ENCODE data around the gene ZNF138. TPM values are rescaled to one million over a fixed set of nuclear protein-coding genes. Genes with fewer than 3 reads are reported as not detected.
"Not testable (repeated sequence)": the region's sequence is repeated elsewhere in the genome, so short reads cannot be mapped to it uniquely, and the experiment has no call there.

The ZNF138 gene
- total RNA-seq, 1 donor from 2014 or later, result 6.6 TPM

- no peak for TF ChIP-seq CTCF (conservative IDR thresholded peaks at IDR 0.05; ENCODE audit: low read depth, low read length)
- DNase-seq (ENCODE audit: low read depth), result no peak
- no peak overlapping the region for H3K4me3 ChIP-seq (ENCODE audit: low read depth, low read length)
These were observed 19.9 kb upstream of the ZNF138 start for GRCh38 chr7:64774204-64774842.

GRCh38 chr7:64775289-64775688, 18.9 kb upstream of the ZNF138 start:
- no peak for DNase-seq (ENCODE audit: low read depth)
- no peak overlapping the region for H3K4me3 ChIP-seq (ENCODE audit: low read depth, low read length)
- TF ChIP-seq CTCF (conservative IDR thresholded peaks at IDR 0.05; ENCODE audit: low read depth, low read length), result no peak

- not testable (repeated sequence) for DNase-seq (ENCODE audit: low read depth); H3K4me3 ChIP-seq (ENCODE audit: low read depth, low read length)
These were observed 9.4 kb upstream of the ZNF138 start for GRCh38 chr7:64784842-64785241.

GRCh38 chr7:64787295-64787694, 6.9 kb upstream of the ZNF138 start:
- H3K4me3 ChIP-seq (ENCODE audit: low read depth, low read length), result no peak overlapping the region
- no peak for TF ChIP-seq CTCF (conservative IDR thresholded peaks at IDR 0.05; ENCODE audit: low read depth, low read length)
- DNase-seq (ENCODE audit: low read depth), result no peak

GRCh38 chr7:64789241-64789640, 5.0 kb upstream of the ZNF138 start:
- DNase-seq (ENCODE audit: low read depth); H3K4me3 ChIP-seq (ENCODE audit: low read depth, low read length): not testable (repeated sequence)

GRCh38 chr7:64793106-64793755, 997 bp upstream of the ZNF138 start:
- DNase-seq (ENCODE audit: low read depth), result no peak
- TF ChIP-seq CTCF (conservative IDR thresholded peaks at IDR 0.05; ENCODE audit: low read depth, low read length), result no peak

GRCh38 chr7:64795176-64795575, 948 bp downstream of the ZNF138 start:
- no peak for DNase-seq (ENCODE audit: low read depth)
- no peak for TF ChIP-seq CTCF (conservative IDR thresholded peaks at IDR 0.05; ENCODE audit: low read depth, low read length)
- H3K4me3 ChIP-seq (ENCODE audit: low read depth, low read length), result peak overlapping the region; percentile 78

More at GRCh38 chr7:64793106-64793755, 997 bp upstream of the ZNF138 start:
- no peak overlapping the region for H3K4me3 ChIP-seq (ENCODE audit: low read depth, low read length)

- not testable (repeated sequence) for H3K4me3 ChIP-seq (ENCODE audit: low read depth, low read length); DNase-seq (ENCODE audit: low read depth)
These were observed 4.9 kb downstream of the ZNF138 start for GRCh38 chr7:64799169-64799568.

Data from epithelial cell of proximal tubule (primary cell).